ENCODE results near the gene SLC66A2. TPM values are rescaled to one million over a fixed set of nuclear protein-coding genes. Genes with fewer than 3 reads are reported as not detected.

SLC66A2 gene
- total and polyA plus RNA-seq, 2 of the 13 experiments (the other 11 are each of a cell fraction or from before 2014, with no cell fraction given), result 33.5 to 41.9 TPM

DNA sequence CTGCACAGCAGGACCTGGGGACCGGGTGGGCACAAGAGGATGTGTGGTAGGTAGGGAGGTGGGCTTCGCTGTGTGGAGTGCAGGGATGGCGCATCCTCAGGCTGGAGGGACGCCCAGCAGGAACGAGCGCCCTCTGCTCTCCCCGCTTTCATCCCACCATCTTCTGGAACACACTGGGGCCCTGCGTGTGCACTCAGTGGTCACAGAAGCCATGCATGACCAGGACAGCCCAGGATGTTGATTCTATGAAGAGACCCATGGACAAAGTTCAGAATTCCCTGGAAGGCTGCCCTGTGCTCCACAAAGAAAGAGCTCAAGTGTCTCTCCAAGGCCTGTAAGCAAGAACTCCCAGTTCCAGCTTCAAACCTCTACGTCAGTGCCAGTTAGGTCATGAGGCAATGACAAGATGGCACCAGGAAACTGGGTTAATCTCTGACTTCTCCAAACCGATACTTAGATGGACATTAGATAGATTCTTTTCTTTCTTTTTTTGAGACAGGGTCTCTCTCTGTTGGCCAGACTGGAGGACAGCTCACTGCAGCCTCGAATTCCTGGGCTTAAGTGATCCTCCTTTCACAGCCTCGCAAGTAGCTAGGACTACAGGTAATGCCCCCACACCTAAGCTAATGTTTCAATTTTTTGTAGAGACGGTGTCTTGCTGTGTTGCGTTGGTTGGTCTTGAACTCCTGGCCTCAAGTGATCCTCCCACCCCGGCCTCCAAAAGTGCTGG lies 3.4 kb downstream of the SLC66A2 start (continued):
- peak; percentile 57 for TF ChIP-seq TEAD3 (CRISPR knock-in tag; optimal IDR thresholded peaks at IDR 0.05; ENCODE audit: borderline replicate concordance)
- TF ChIP-seq, protein P1, sequence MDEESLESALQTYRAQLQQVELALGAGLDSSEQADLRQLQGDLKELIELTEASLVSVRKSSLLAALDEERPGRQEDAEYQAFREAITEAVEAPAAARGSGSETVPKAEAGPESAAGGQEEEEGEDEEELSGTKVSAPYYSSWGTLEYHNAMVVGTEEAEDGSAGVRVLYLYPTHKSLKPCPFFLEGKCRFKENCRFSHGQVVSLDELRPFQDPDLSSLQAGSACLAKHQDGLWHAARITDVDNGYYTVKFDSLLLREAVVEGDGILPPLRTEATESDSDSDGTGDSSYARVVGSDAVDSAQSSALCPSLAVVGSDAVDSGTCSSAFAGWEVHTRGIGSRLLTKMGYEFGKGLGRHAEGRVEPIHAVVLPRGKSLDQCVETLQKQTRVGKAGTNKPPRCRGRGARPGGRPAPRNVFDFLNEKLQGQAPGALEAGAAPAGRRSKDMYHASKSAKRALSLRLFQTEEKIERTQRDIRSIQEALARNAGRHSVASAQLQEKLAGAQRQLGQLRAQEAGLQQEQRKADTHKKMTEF (CRISPR knock-in tag; IDR thresholded peaks at IDR 0.05), result 0 out of 2 replicates have a peak, but pooled peaks have one; percentile 46
- TF ChIP-seq FOXA3 (CRISPR knock-in tag; IDR thresholded peaks at IDR 0.05), result peak; percentile 83
- peak; percentile 21; the same call in 1 of the 2 replicates for TF ChIP-seq ZFY (CRISPR knock-in tag; IDR thresholded peaks at IDR 0.05)
- TF ChIP-seq, protein P2, sequence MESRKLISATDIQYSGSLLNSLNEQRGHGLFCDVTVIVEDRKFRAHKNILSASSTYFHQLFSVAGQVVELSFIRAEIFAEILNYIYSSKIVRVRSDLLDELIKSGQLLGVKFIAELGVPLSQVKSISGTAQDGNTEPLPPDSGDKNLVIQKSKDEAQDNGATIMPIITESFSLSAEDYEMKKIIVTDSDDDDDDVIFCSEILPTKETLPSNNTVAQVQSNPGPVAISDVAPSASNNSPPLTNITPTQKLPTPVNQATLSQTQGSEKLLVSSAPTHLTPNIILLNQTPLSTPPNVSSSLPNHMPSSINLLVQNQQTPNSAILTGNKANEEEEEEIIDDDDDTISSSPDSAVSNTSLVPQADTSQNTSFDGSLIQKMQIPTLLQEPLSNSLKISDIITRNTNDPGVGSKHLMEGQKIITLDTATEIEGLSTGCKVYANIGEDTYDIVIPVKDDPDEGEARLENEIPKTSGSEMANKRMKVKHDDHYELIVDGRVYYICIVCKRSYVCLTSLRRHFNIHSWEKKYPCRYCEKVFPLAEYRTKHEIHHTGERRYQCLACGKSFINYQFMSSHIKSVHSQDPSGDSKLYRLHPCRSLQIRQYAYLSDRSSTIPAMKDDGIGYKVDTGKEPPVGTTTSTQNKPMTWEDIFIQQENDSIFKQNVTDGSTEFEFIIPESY (CRISPR knock-in tag; IDR thresholded peaks at IDR 0.05), result peak; percentile 85; the same call in 1 of the 2 replicates
- TF ChIP-seq CTCF (CRISPR knock-in tag; IDR thresholded peaks at IDR 0.05), result peak; percentile 42
- no peak for TF ChIP-seq SOX6 (IDR thresholded peaks at IDR 0.05)
- TF ChIP-seq SOX6 (CRISPR knock-in tag; IDR thresholded peaks at IDR 0.05), result peak; percentile 47
- peak; percentile 52; the same call in 1 of the 2 replicates for TF ChIP-seq KDM6A (CRISPR knock-in tag; IDR thresholded peaks at IDR 0.05; ENCODE audit: low read depth)
- TF ChIP-seq ZBTB49 (CRISPR knock-in tag; IDR thresholded peaks at IDR 0.05; ENCODE audit: borderline replicate concordance), result no peak
- TF ChIP-seq, protein P3, sequence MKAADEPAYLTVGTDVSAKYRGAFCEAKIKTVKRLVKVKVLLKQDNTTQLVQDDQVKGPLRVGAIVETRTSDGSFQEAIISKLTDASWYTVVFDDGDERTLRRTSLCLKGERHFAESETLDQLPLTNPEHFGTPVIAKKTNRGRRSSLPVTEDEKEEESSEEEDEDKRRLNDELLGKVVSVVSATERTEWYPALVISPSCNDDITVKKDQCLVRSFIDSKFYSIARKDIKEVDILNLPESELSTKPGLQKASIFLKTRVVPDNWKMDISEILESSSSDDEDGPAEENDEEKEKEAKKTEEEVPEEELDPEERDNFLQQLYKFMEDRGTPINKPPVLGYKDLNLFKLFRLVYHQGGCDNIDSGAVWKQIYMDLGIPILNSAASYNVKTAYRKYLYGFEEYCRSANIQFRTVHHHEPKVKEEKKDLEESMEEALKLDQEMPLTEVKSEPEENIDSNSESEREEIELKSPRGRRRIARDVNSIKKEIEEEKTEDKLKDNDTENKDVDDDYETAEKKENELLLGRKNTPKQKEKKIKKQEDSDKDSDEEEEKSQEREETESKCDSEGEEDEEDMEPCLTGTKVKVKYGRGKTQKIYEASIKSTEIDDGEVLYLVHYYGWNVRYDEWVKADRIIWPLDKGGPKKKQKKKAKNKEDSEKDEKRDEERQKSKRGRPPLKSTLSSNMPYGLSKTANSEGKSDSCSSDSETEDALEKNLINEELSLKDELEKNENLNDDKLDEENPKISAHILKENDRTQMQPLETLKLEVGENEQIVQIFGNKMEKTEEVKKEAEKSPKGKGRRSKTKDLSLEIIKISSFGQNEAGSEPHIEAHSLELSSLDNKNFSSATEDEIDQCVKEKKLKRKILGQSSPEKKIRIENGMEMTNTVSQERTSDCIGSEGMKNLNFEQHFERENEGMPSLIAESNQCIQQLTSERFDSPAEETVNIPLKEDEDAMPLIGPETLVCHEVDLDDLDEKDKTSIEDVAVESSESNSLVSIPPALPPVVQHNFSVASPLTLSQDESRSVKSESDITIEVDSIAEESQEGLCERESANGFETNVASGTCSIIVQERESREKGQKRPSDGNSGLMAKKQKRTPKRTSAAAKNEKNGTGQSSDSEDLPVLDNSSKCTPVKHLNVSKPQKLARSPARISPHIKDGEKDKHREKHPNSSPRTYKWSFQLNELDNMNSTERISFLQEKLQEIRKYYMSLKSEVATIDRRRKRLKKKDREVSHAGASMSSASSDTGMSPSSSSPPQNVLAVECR (CRISPR knock-in tag; IDR thresholded peaks at IDR 0.05; ENCODE audit: borderline replicate concordance), result peak; percentile 66; the same call in 1 of the 2 replicates
- TF ChIP-seq KAT7 (CRISPR knock-in tag; IDR thresholded peaks at IDR 0.05; ENCODE audit: borderline replicate concordance), result peak; percentile 55; the same call in 1 of the 2 replicates
- TF ChIP-seq ETS1 (CRISPR knock-in tag; IDR thresholded peaks at IDR 0.05), result no peak
- TF ChIP-seq ZNF501 (CRISPR knock-in tag; IDR thresholded peaks at IDR 0.05), result peak; percentile 24; the same call in 1 of the 2 replicates
- peak; percentile 60; the same call in 1 of the 2 replicates for TF ChIP-seq NCOA2 (CRISPR knock-in tag; IDR thresholded peaks at IDR 0.05)
